ENCODE data around the gene PLEKHJ1. TPM values are rescaled to one million over a fixed set of nuclear protein-coding genes. Genes with fewer than 3 reads are reported as not detected.

Gene PLEKHJ1
- total RNA-seq, 3 donors from 2014 or later = 132 to 231 (median 189) TPM

DNA sequence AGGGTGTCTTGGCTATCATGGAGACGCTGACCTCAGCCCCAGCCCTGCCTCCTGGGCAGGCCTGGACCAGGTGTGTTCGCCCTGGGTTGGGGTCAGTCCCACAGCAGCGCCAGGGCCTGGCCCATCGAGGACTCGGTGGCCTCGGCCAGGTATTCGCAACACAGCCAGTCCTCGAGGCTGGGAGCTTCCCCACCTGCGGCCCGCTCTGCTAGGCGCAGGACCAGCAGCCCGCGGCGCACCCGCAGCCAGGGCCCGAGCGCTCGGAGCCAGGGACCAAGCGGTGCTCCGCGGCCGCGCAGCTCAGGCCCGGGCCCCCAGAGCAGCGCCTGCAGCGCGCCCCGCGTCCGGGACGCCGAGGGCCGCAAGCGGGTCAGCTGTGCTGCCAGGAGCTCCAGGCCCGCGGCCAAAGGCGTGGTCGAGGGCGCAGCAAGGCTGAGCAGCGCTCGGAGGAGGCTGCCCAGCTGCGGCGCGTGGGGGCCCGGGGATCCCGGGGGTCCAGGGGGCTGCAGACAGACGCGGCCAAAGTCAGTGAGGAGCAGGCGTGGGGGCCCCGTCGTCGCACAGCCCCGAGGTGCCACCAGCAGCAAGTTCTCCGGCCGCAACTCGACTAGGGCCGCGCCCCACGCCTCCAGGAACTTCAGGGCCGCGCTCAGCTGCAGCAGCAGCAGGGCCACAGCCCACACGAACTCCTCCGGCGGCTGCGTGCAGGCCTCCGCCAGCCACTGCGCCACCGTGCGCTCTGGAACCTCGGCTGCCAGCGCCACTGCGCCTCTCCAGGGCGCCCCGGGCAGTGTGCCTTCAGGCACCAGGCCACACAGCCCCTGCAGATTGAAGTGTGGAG, 39.7 kb upstream of the PLEKHJ1 start:
- peaks cover 56% of the 10 kb centered on the region for H3K4me1 ChIP-seq (ENCODE audit: low read depth)
- no peak overlapping the region for H3K4me3 ChIP-seq
- H3K9me3 ChIP-seq = no peaks in the 10 kb centered on the region
- ATAC-seq (peak; percentile 67), DNase-seq (peak; percentile 63 to 78 (median 78))
- no peaks in the 10 kb centered on the region for H3K36me3 ChIP-seq (ENCODE audit: low read depth)
- TF ChIP-seq, protein P1, sequence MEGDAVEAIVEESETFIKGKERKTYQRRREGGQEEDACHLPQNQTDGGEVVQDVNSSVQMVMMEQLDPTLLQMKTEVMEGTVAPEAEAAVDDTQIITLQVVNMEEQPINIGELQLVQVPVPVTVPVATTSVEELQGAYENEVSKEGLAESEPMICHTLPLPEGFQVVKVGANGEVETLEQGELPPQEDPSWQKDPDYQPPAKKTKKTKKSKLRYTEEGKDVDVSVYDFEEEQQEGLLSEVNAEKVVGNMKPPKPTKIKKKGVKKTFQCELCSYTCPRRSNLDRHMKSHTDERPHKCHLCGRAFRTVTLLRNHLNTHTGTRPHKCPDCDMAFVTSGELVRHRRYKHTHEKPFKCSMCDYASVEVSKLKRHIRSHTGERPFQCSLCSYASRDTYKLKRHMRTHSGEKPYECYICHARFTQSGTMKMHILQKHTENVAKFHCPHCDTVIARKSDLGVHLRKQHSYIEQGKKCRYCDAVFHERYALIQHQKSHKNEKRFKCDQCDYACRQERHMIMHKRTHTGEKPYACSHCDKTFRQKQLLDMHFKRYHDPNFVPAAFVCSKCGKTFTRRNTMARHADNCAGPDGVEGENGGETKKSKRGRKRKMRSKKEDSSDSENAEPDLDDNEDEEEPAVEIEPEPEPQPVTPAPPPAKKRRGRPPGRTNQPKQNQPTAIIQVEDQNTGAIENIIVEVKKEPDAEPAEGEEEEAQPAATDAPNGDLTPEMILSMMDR (IDR thresholded peaks at IDR 0.05) = no peak
- intact Hi-C loops (cut with DNase I, micrococcal nuclease) = loop anchor here in 1 of 2 donors (10.0 kb wide), 1 partner anchor 121 kb away; the partner anchor contains the start of gene AP3D1

DNA sequence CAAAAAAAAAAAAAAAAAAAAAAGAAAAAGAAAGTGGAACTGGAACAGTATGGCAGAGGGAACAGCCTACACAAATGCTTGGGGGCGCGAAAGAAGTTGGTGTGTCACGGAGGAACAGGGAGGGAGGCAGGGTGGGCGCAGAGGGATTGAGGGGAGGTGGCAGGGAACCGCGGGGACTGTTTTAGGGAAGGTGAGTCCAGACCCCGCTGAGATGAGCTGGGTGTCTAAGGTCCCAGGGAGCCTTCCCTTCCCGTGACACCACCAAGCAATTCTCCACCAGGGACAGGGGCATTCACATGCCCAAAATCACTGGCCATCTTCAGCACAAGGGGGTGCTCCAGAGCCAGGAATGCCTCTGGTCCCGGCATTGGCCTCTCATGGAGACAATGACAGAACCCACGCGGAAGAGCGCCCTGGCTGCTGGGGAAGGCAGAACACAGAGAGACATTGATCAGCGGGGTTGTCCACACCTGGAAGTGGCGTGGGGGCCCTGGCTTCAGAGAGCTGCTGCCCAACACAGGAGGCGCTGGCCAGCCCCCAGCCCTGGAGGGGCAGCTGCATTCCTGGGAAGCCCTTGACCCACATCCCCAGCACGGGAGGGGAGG, 38.9 kb upstream of the PLEKHJ1 start:
- Histone ChIP-seq H3K4me3 (no peak overlapping the region), H3K4me1 (ENCODE audit: low read depth) (peaks cover 56% of the 10 kb centered on the region), H3K9me3 (no peaks in the 10 kb centered on the region), H3K36me3 (ENCODE audit: low read depth) (no peaks in the 10 kb centered on the region)
- ATAC-seq (peak; percentile 39), DNase-seq (peak; percentile 73 to 84 (median 84))
- intact Hi-C loops (cut with DNase I, micrococcal nuclease) = loop anchor here (5.0 to 10.0 kb wide), 2 partner anchors 38 to 120 kb away; partner anchors contain the start of genes AP3D1 (in 1 of the 2), PLEKHJ1 (in 1 of the 2) and SF3A2 (in 1 of the 2)
- TF ChIP-seq, protein P1 (IDR thresholded peaks at IDR 0.05) = peak; percentile 51

DNA sequence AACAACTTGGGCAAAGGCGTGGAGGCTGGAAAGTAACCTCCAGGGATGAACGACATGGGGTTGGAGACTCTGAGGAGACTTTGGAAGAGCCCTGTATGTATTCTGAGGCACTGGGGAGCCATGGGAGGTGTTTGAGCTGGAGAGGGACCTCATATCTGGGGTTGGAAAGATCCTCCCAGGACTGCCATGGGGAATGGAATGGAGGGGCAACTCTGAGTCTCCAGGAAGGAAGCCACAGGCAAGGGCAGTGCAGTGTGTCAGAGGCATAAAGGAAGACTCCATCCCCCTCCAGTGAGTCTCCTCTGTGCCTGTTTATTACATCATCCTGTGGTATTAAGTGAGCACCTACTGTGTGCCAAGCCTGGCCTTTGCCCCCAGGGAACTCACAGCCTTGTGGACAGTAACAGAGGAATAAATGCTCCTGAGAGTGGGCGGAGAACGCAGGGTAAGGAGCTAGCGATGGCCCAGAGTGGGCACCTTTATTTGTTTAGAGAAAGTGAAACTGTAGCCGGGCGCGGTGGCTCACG, 38.1 kb upstream of the PLEKHJ1 start:
- Histone ChIP-seq H3K9me3 (no peaks in the 10 kb centered on the region), H3K4me1 (ENCODE audit: low read depth) (peaks cover 56% of the 10 kb centered on the region), H3K36me3 (ENCODE audit: low read depth) (no peaks in the 10 kb centered on the region), H3K4me3 (no peak overlapping the region)
- intact Hi-C loops (cut with DNase I, micrococcal nuclease) = loop anchor here (5.0 to 10.0 kb wide), 2 partner anchors 37 to 119 kb away; partner anchors contain the start of genes AP3D1 (in 1 of the 2), PLEKHJ1 (in 1 of the 2) and SF3A2 (in 1 of the 2)
- TF ChIP-seq, protein P1 (IDR thresholded peaks at IDR 0.05) = no peak
- ATAC-seq (no peak), DNase-seq (peak in 1 of 3 donors; percentile 33)

DNA sequence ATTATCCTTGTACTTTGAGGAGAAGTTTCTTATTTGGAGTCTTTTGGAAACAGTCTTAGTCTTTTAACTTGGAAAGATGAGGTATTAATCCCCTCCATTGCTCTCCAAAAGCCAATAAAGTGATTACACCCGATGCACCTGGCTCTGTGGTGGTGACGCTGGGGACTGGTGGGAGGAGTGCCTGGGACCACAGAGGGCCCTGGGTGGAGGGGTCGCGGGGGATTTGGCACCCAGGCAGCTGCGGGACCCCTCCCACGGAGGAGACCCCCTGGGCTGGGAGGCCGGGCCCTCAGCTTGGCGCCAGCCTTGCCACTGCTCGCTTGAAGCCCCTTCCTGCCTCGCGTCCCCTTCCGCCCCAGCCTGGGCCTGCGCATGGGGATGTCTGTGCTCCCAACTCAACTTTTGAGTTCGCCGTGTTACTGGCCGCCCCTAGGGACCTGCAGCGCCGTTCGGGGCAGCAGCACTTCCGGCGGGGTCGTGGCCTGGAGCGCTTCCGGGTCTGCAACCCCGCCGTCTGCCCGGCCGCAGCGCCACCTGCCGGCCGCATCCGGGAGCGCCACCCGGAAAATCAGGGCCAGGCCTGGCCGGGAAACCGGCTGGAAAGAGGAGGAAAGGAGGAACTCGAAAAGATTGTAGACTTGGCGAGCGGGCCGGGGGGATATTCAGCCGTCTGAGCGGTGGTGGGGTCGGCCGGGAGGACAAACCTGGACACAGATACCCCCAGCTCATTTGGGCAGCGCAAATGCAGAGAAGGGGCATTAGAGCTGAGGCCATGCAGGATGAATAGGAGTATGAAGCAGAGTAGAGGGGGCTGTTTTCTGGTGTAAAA, 37.4 kb upstream of the PLEKHJ1 start:
- Histone ChIP-seq H3K4me3 (no peak overlapping the region), H3K4me1 (ENCODE audit: low read depth) (peaks cover 55% of the 10 kb centered on the region), H3K9me3 (no peaks in the 10 kb centered on the region), H3K36me3 (ENCODE audit: low read depth) (no peaks in the 10 kb centered on the region)
- peak; percentile 82 to 92 (median 91) for DNase-seq
- intact Hi-C loops (cut with DNase I, micrococcal nuclease) = loop anchor here (5.0 to 10.0 kb wide), 2 partner anchors 36 to 119 kb away; partner anchors contain the start of genes AP3D1 (in 1 of the 2), PLEKHJ1 (in 1 of the 2) and SF3A2 (in 1 of the 2)
- ATAC-seq = peak; percentile 46
- TF ChIP-seq, protein P1 (IDR thresholded peaks at IDR 0.05) = peak; percentile 91
